KOPT-K1 (cell line): Measurements from ENCODE around the gene HS6ST2.

Experiments
- H3K27ac ChIP-seq: fragments of 200-600 bp; sonication (generic); 2 replicates; pipeline ENCODE4 v1.5.1; 2016; ENCODE audit warnings: antibody characterized with exemption, mild to moderate bottlenecking, low read depth, low read length; ENCODE audit not compliant: poor library complexity, severe bottlenecking
- H3K36me3 ChIP-seq: fragments of 200-600 bp; sonication (generic); 2 replicates; pipeline ENCODE4 v1.5.1; 2017; ENCODE audit warnings: antibody characterized with exemption, mild to moderate bottlenecking, low read length, moderate library complexity; ENCODE audit not compliant: insufficient read depth
- H3K9me3 ChIP-seq: fragments of 200-600 bp; sonication (generic); 2 replicates; pipeline ENCODE4 v1.5.1; 2017; ENCODE audit warnings: antibody characterized with exemption, low read length, mild to moderate bottlenecking; ENCODE audit not compliant: insufficient read depth, poor library complexity, severe bottlenecking

HS6ST2 gene

DNA sequence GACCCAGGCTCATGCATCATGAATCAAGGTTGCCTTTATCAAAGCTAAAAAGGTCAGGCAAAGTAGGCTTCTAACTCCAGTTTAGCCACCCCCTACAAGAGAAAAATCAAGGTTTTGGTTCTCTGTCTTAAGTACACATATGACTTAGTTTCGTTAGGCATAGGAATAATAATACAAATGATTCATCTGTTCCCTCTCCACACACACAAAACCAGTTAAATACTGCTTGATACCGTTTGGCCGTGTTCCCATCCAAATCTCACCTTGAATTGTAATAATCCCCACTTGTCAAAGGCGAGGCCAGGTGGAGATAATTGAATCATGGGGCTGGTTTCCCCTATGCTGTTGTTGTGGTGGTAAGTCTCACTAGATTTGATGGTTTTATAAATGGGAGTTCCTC is 226.2 kb downstream of the HS6ST2 start:
- Histone ChIP-seq H3K27ac (no peak overlapping the region), H3K36me3 (no peaks in the 10 kb centered on the region), H3K9me3 (no peaks in the 10 kb centered on the region)

DNA sequence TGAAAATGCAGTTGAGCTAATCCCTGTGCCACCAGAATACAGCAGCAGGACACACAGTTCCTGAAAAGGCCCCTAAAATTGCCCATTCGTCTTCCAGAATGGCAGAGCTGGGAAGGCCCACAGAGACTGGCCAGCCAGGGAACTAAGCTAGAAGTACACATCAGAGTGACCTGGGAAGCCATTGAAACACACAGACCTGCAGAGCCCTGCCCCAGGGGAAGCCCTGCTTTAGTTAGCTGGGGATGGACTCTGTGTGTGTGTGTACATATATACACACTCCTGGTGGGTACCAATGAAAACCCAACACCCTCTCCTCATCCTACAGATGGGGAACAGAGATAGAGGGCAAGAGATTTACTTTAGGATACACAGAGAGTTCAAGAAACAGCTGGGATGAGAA is 227.7 kb downstream of the HS6ST2 start:
- H3K9me3 ChIP-seq = no peaks in the 10 kb centered on the region
- H3K36me3 ChIP-seq = no peaks in the 10 kb centered on the region
- no peak overlapping the region for H3K27ac ChIP-seq

GRCh38 chrX:132730266-132730665 is 228.2 kb downstream of the HS6ST2 start:
- no peaks in the 10 kb centered on the region for H3K9me3 ChIP-seq
- H3K36me3 ChIP-seq = no peaks in the 10 kb centered on the region
- no peak overlapping the region for H3K27ac ChIP-seq

GRCh38 chrX:132728296-132728695 is 230.1 kb downstream of the HS6ST2 start:
- no peaks in the 10 kb centered on the region for H3K36me3 ChIP-seq
- no peak overlapping the region for H3K27ac ChIP-seq
- no peaks in the 10 kb centered on the region for H3K9me3 ChIP-seq

GRCh38 chrX:132718431-132718958 is 239.9 kb downstream of the HS6ST2 start:
- Histone ChIP-seq H3K27ac (no peak overlapping the region), H3K36me3 (no peaks in the 10 kb centered on the region), H3K9me3 (no peaks in the 10 kb centered on the region)

GRCh38 chrX:132716006-132716405 is 242.4 kb downstream of the HS6ST2 start:
- H3K27ac ChIP-seq = no peak overlapping the region

GRCh38 chrX:132714913-132715312 is 243.5 kb downstream of the HS6ST2 start:
- Histone ChIP-seq H3K9me3 (no peaks in the 10 kb centered on the region), H3K36me3 (no peaks in the 10 kb centered on the region), H3K27ac (no peak overlapping the region)

More at GRCh38 chrX:132716006-132716405, 242.4 kb downstream of the HS6ST2 start:
- no peaks in the 10 kb centered on the region for H3K36me3 ChIP-seq
- no peaks in the 10 kb centered on the region for H3K9me3 ChIP-seq

GRCh38 chrX:132712350-132712749 is 246.1 kb downstream of the HS6ST2 start:
- H3K27ac ChIP-seq = no peak overlapping the region
- H3K9me3 ChIP-seq = no peaks in the 10 kb centered on the region
- H3K36me3 ChIP-seq = no peaks in the 10 kb centered on the region

DNA sequence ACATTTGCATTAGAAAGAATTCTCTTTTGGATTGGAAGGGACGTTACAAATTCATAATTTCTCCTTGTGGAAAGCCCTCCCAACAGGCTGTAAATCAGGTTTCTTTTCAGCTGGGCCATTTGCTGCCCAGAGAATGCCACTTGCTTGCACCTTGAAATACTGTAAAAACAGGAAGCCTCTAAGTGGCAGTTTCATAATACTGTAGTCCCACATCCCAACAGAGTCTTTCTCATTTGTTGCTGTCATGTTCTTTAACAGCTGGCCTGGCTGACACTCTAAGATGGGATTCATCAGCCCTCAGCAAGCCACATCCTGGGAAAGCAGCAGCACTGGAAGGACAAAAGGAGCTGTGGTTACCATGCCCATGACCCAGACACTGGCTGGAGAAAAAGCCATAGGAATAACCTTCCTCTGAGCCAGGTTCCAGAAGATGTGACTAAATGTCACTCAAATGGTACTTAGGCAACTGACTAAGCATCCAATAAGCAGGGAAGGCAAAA is 247.7 kb downstream of the HS6ST2 start:
- H3K36me3 ChIP-seq = no peaks in the 10 kb centered on the region
- no peak overlapping the region for H3K27ac ChIP-seq
- H3K9me3 ChIP-seq = no peaks in the 10 kb centered on the region

- H3K36me3 ChIP-seq = no peaks in the 10 kb centered on the region
- H3K9me3 ChIP-seq = no peaks in the 10 kb centered on the region
- no peak overlapping the region for H3K27ac ChIP-seq
These were observed 249.9 kb downstream of the HS6ST2 start for GRCh38 chrX:132708529-132708928.

DNA sequence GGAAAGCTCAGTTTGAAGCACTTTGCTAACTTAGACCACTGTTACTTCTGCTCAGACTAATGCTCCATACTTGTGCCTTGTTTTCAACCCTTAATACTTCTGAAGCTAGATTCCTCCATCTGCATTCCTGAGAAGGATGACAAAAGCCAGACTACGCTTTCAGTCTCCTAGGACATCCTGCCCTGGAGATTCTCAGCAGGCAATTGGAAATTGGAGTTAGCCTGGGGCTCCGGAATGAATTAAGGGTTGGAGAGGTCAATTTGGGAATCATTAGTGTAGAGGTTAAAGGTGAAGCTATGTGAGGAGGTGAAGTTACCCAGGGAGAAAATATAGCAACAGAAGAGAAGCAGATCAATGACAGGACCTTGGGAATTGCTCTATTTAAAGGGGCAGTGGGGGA is 253.7 kb downstream of the HS6ST2 start:
- no peaks in the 10 kb centered on the region for H3K9me3 ChIP-seq
- no peaks in the 10 kb centered on the region for H3K36me3 ChIP-seq
- H3K27ac ChIP-seq = no peak overlapping the region

DNA sequence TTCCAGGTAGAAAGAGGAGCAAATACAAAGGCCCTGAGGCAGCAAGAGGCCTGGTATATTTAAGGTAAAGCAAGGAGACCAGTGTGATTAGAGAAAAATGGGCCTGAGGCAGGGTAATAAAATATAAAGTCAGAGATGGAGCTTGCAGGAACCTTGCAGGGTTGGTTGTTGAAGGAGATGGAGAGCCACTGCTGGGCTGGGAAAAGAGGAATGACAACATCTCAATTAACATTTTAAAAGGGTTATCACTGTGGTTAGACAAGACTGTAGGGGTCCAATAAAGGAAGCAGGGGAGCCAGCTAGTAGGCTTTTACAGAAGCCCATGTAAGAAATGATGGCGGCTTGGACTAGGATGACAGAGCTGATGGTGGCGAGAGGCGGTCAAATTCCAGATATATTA is 264.0 kb downstream of the HS6ST2 start:
- Histone ChIP-seq H3K9me3 (no peaks in the 10 kb centered on the region), H3K27ac (no peak overlapping the region), H3K36me3 (no peaks in the 10 kb centered on the region)

DNA sequence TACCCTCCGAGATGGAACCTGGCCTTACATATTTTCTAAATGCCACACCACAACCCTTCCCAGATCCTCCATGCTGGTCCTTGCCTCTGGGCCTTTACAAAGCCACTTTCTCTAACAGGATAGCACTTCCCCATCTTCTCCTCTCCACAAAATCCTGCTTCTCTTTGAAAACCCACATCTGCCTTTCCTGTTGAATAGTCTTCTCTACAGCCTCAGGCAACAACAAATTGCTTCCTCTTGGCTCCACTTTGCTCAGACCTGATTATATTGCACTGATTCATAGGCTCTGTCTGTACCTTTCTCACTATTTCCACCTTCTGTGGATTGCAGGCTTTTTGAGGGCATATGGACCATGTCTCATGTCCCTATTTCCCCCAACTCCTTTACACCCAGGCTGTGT is 265.9 kb downstream of the HS6ST2 start:
- no peak overlapping the region for H3K27ac ChIP-seq

GRCh38 chrX:132692066-132692465 is 266.4 kb downstream of the HS6ST2 start:
- H3K36me3 ChIP-seq = no peaks in the 10 kb centered on the region
- H3K27ac ChIP-seq = no peak overlapping the region
- no peaks in the 10 kb centered on the region for H3K9me3 ChIP-seq

More for the DNA sequence above, 265.9 kb downstream of the HS6ST2 start:
- Histone ChIP-seq H3K36me3 (no peaks in the 10 kb centered on the region), H3K9me3 (no peaks in the 10 kb centered on the region)

GRCh38 chrX:132689612-132690563 is 268.5 kb downstream of the HS6ST2 start:
- Histone ChIP-seq H3K27ac (no peak overlapping the region), H3K9me3 (no peaks in the 10 kb centered on the region), H3K36me3 (no peaks in the 10 kb centered on the region)
